Endometrial microvascular endothelial cells (primary cell): ENCODE measurements around the gene HDGFL3. TPM values are rescaled to one million over a fixed set of nuclear protein-coding genes. Genes with fewer than 3 reads are reported as not detected.
"Not testable (repeated sequence)": the region's sequence is repeated elsewhere in the genome, so short reads cannot be mapped to it uniquely, and the experiment has no call there.

Experiments
- in situ Hi-C: cut with HindIII; loops from 2 replicates; pipeline ENCODE4 v1.10.0; 2017; ENCODE audit warnings: low sequenced_read_pairs, low pct_unique_long_range_greater_than_20kb; ENCODE audit errors: inconsistent ontology term
- total RNA-seq: library from RNA; depleted of rRNA; stranded (reverse); fragments of >200 nt; gene quantifications from one replicate; pipeline ENCODE4 v1.2.3, GENCODE V29; 2015; ENCODE audit errors: inconsistent ontology term

The HDGFL3 gene
- 38.4 TPM for total RNA-seq

GRCh38 chr15:83207660-83208366 lies at the start of gene HDGFL3:
Gene HDGFL3, minus strand, starts transcription at chr15:83207823. Its CDS starts 409 bp downstream, at chr15:83207414.
- in situ Hi-C loops = no loop called here

GRCh38 chr15:83250781-83251180 lies 43.2 kb upstream of the HDGFL3 start:
- in situ Hi-C loops = no loop called here

DNA sequence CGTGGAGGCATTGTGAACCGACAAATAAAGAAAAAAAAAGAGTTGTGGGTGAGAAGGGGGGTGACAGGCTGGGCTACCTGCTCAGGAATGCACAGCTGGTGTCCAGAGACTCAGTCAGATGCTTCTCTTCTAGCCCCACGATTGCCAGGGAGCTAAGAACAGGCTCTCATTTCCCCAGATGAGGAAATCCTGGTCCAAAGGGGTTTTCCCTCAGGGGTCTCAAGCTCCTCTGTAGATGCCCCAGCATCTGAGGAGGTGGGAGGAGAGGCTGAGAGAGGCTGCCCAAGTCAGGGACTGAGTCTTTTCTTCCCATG lies 41.4 kb upstream of the HDGFL3 start:
- in situ Hi-C loops = no loop called here

- in situ Hi-C loops = no loop called here
Observed at GRCh38 chr15:83248151-83249029, 40.8 kb upstream of the HDGFL3 start.

DNA sequence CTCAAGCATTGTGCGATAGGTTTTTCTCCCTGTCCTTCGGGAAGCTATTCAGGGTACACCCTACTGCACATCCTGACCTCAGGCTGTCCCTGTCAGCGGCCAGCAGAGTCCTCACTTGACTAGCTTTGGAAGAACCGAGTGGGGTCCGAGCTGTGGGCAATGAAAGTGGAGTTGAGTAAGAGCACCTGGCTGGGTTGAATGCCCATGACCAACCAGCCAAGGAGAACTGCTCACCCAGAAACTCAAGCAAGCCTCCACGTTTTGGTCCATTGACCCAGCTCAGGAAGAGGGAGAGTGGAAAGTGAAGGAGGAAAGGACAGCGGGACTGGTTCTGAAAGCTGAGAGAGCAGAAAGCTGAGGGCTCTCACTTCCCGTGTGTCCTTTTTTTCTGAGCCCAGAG lies 36.0 kb upstream of the HDGFL3 start:
- in situ Hi-C loops = no loop called here

- in situ Hi-C loops = no loop called here
Observed at GRCh38 chr15:83230242-83230641, 22.6 kb upstream of the HDGFL3 start.

DNA sequence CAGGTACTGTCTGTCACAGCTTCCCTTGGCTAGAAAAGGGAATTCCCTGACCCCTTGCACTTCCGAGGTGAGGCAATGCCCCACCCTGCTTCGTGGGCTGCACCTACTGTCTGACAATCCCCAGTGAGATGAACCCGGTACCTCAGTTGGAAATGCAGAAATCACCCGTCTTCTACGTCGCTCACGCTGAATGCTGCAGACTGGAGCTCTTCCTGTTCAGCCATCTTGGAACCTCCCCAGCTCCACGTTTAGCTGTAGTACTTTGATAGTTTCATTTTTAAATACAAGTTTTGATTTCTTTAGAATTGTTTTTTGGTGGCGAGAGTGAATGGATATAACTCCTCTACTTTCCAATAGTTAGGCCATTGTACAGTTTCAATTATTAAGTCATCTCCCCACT lies 17.8 kb upstream of the HDGFL3 start:
- in situ Hi-C loops = no loop called here

DNA sequence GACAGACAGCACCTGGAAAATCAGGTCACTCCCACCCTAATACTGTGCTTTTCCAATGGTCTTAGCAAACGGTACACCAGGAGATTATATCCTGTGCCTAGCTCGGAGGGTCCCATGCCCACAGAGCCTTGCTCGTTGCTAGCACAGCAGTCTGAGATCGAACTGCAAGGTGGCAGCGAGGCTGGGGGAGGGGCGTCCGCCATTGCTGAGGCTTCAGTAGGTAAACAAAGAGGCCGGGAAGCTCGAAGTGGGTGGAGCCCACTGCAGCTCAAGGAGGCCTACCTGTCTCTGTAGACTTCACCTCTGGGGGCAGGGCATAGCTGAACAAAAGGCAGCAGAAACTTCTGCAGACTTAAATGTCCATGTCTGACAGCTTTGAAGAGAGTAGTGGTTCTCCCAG lies 14.2 kb upstream of the HDGFL3 start:
- in situ Hi-C loops = not testable (repeated sequence)

GRCh38 chr15:83219026-83219425 lies 11.4 kb upstream of the HDGFL3 start:
- in situ Hi-C loops = no loop called here

DNA sequence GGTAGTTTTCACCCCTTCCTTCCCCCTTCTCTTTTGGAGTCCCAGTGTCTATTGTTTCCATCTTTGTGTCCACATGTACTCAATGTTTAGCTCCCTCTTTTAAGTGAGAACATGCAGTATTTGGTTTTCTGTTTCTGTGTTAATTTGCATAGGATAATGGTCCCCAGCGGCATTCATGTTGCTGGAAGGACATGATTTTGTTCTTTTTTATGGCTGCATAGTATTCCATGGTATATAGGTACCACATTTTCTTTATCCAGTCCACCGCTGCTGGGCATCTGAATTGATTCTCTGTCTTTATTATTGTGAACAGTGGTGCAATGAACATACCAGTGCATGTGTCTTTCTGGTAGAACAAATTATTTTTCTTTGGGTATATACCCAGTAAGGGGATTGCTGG lies 7.7 kb upstream of the HDGFL3 start:
- in situ Hi-C loops = no loop called here

DNA sequence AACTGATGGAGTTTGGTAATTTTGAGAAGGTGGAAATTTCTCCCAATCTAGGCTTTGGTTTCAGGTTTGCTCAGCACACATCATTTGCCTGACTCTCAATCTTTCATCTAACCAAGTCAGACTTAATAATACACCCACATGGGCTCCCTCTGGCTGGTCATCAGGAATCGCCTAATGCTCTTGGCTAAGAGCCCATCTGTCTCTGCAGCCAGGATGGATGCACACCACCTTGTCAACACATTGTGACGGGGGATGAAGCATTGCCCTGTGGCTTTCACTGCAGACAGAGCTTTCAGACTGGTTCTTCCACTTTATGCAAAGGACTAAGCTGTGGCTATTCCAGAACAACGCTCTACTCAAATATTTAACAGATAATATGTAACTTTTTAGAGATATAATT lies 3.0 kb upstream of the HDGFL3 start:
- in situ Hi-C loops = no loop called here

- in situ Hi-C loops = no loop called here
Observed at GRCh38 chr15:83209333-83209732, 1.7 kb upstream of the HDGFL3 start.

DNA sequence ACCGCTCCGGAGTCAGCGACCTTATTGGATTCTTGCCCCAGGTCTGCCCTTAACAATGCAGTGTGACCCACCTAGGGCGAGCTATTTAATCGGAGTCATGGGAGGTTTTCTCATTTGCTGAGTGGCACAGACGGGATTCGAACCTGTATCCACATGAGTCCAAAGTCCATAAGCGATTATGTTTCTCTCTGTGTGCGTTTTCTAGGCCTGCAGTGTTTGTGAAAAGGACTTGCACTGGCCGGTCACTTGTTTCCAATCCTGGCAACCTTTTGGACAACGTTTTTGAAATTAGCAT lies 691 bp upstream of the HDGFL3 start:
- in situ Hi-C loops = no loop called here

- in situ Hi-C loops = no loop called here
Observed at GRCh38 chr15:83207009-83207659, 489 bp downstream of the HDGFL3 start.

DNA sequence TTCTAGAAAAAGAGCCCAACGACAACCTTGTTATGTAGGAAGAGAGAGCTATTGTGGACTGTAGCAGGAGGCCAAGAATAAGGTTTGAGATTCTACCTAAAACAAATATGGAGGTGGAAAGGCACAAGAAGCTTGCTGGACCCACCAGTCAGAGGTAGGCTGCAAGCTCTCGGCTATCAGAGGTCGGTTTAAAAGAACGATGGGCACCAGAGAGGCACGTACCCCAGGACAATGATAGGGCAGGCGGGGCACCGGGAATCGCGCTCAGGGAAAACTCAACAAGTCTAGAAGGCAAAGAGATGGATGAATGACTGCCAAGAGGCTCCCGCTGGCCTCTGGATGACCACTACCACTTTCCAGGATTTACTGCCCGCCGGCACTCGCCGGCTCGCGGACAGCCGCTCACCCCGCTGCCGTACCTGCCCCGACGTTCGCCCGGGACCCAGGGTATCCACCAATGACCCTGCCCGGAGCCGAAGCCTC lies 1.1 kb downstream of the HDGFL3 start:
- in situ Hi-C loops = no loop called here

DNA sequence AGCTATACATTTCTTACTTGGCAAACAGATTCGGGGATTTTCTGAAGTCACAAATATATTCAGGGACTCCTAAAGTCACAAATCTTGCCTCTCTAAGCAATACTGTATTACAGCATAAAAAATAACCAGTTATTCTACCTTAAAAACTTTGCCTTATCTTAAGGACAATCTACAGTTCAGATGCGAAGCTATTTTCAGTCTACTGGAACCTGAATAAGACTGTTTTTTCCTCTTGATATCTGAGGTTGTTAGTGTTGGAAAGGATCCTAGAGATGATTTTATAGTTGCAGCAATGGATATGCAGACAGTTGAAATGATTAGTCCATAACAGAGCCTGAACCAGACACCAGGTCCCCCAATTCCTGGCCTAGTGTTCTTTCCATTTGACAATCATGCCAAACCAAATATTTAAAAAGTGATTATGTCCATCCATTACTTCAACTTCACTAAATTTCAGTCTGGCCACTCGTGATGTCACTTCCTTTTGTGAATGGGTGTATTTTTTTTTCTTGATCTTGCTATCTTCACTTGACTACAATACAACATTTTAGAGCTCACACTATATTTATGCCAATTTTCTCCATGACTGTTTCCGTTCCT lies 1.8 kb downstream of the HDGFL3 start:
- in situ Hi-C loops = no loop called here

GRCh38 chr15:83204697-83205096 lies 2.9 kb downstream of the HDGFL3 start:
- in situ Hi-C loops = no loop called here

- in situ Hi-C loops = no loop called here
Observed at GRCh38 chr15:83203543-83203942, 4.1 kb downstream of the HDGFL3 start.

DNA sequence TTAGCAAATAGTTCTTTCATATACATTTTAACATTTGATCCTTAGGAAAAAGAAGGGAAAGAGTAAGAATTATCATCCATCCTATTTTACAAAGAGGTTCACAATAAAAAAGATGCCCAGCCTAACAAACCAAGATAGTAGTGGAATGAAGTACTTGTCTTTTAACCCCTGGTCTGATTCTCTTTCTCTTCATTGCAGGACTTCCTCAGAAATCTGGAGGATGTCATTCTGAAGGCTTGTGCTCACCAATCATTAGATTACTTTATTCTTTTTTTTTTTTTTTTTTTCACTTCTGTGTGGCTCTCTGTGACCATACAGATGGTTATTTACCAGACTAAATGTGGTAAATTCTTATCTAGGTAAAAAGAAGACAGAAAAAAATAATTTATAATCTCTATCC lies 7.0 kb downstream of the HDGFL3 start:
- in situ Hi-C loops = no loop called here

GRCh38 chr15:83200162-83200561 lies 7.5 kb downstream of the HDGFL3 start:
- in situ Hi-C loops = no loop called here
